Endothelial cell of umbilical vein (primary cell): ENCODE measurements around the gene KCNMA1. TPM values are rescaled to one million over a fixed set of nuclear protein-coding genes. Genes with fewer than 3 reads are reported as not detected.

ENCODE experiments used
- BruUV-seq: library from RNA; stranded (reverse); fragments of 400-500 nt; replicated peaks from 2 replicates; lab custom pipeline; 2021; lab: Mats Ljungman, UMichigan
- CTCF ChIA-PET: fragments of 300-600, 350-600 bp; sonication (Branson Sonifier 250); formaldehyde crosslinking; loops from one replicate; lab custom pipeline; 2021; ENCODE audit warnings: antibody characterized with exemption, inconsistent platforms; lab: Charles Lee
- POLR2A ChIA-PET: fragments of 300-600, 350-600 bp; sonication (Branson Sonifier 250); formaldehyde crosslinking; loops from one replicate; lab custom pipeline; 2021; ENCODE audit warnings: antibody characterized with exemption, inconsistent platforms; lab: Charles Lee
- DNase-seq: peaks from one replicate; pipeline ENCODE4 v3.0.0-alpha.2; 2011; ENCODE audit warnings: low read depth, low spot score
- FAIRE-seq: peaks from 2 replicates; lab custom pipeline; 2011; peaks lifted over from hg19 to GRCh38; lab: Jason Lieb, UNC
- H2AFZ ChIP-seq: 2 replicates; pipeline ENCODE4 v1.6.0; 2012; ENCODE audit warnings: low read depth, low read length, control low read depth, inconsistent platforms
- H3K27ac ChIP-seq: 2 replicates; pipeline ENCODE4 v1.5.1; 2011; ENCODE audit warnings: low read depth, mild to moderate bottlenecking, control low read depth, low read length, moderate library complexity; ENCODE audit not compliant: insufficient read depth
- H3K27me3 ChIP-seq, 2 experiments: 2 replicates each; pipeline versions ENCODE4 v1.6.0 to v1.6.1; 2011; ENCODE audit warnings: low read length in 2 of 2, mixed read lengths in 1 of 2; ENCODE audit not compliant: control insufficient read depth in 2 of 2, insufficient read depth in 2 of 2
- H3K36me3 ChIP-seq, 2 experiments: 2 replicates in 1 of 2; 3 replicates in 1 of 2; pipeline ENCODE4 v1.5.1; 2011; ENCODE audit warnings: low read length in 2 of 2, mild to moderate bottlenecking in 1 of 2, moderate library complexity in 1 of 2; ENCODE audit not compliant: control insufficient read depth in 2 of 2, insufficient read depth in 2 of 2; ENCODE audit errors: extremely low read depth in 1 of 2
- H3K4me1 ChIP-seq: 3 replicates; pipeline ENCODE4 v1.5.1; 2011; ENCODE audit warnings: mild to moderate bottlenecking, low read length; ENCODE audit not compliant: control insufficient read depth, insufficient read depth; ENCODE audit errors: extremely low read depth
- H3K4me2 ChIP-seq: 2 replicates; pipeline ENCODE4 v1.6.1; 2011; ENCODE audit warnings: low read length, control low read depth, mixed read lengths; ENCODE audit not compliant: insufficient read depth
- H3K4me3 ChIP-seq, 3 experiments: fragments of 200-600 bp in 1 of 3; sonication (generic), shearing (Covaris generic) in 1 of 3; replicated peaks in 1 of 3; 2 replicates each; pipeline ENCODE4 v1.5.1; 2011 to 2016; ENCODE audit warnings: control low read depth in 3 of 3, low read length in 3 of 3, mild to moderate bottlenecking in 2 of 3, inconsistent platforms in 1 of 3, low read depth in 1 of 3, moderate library complexity in 1 of 3; ENCODE audit not compliant: insufficient read depth in 1 of 3
- H3K79me2 ChIP-seq: 2 replicates; pipeline ENCODE4 v1.6.0; 2012; ENCODE audit warnings: low read length, inconsistent platforms; ENCODE audit not compliant: control insufficient read depth, insufficient read depth
- H3K9ac ChIP-seq: replicated peaks from 2 replicates; pipeline ENCODE3; 2011; ENCODE audit warnings: low read length, control low read depth; ENCODE audit not compliant: insufficient read depth; ENCODE audit errors: extremely low read depth
- H3K9me1 ChIP-seq: replicated peaks from 3 replicates; pipeline ENCODE4 v1.6.0; 2011; ENCODE audit warnings: mild to moderate bottlenecking, low read length; ENCODE audit not compliant: control insufficient read depth, insufficient read depth; ENCODE audit errors: extremely low read depth
- H3K9me3 ChIP-seq: replicated peaks from 2 replicates; pipeline ENCODE4 v1.5.1; 2012; ENCODE audit warnings: low read length, inconsistent platforms; ENCODE audit not compliant: control insufficient read depth, insufficient read depth
- H4K20me1 ChIP-seq: replicated peaks from 2 replicates; pipeline ENCODE3; 2011; ENCODE audit warnings: mild to moderate bottlenecking, low read length; ENCODE audit not compliant: control insufficient read depth, insufficient read depth; ENCODE audit errors: extremely low read depth
- EZH2 ChIP-seq: IDR thresholded peaks from 2 replicates; pipeline ENCODE4 v1.6.1; 2012; ENCODE audit warnings: borderline replicate concordance, low read depth, mild to moderate bottlenecking, moderate library complexity, low read length, inconsistent platforms; ENCODE audit not compliant: severe bottlenecking
- FOS ChIP-seq: IDR thresholded peaks from 2 replicates; pipeline ENCODE4 v1.6.1; 2011; ENCODE audit warnings: mild to moderate bottlenecking, low read length, moderate library complexity, borderline replicate concordance; ENCODE audit not compliant: insufficient read depth
- GATA2 ChIP-seq: IDR thresholded peaks from 2 replicates; pipeline ENCODE4 v1.7.0; 2011; ENCODE audit warnings: low read depth, mild to moderate bottlenecking, moderate library complexity, mixed read lengths, low read length; ENCODE audit not compliant: insufficient read length, insufficient read depth
- JUN ChIP-seq: IDR thresholded peaks from 2 replicates; pipeline ENCODE4 v1.6.1; 2011; ENCODE audit warnings: borderline replicate concordance, low read depth; ENCODE audit not compliant: insufficient read length, insufficient read depth
- MAX ChIP-seq: IDR thresholded peaks from 2 replicates; pipeline ENCODE4 v1.6.1; 2011; ENCODE audit not compliant: insufficient read depth, insufficient read length
- MYC ChIP-seq: IDR thresholded peaks from one replicate; pipeline ENCODE4 v1.6.1; 2011; ENCODE audit warnings: mild to moderate bottlenecking, low read depth, low read length
- POLR2A ChIP-seq: IDR thresholded peaks from 2 replicates; pipeline ENCODE4 v1.6.1; 2012; ENCODE audit warnings: low read depth, mild to moderate bottlenecking, control low read depth, low read length
- POLR2AphosphoS5 ChIP-seq: IDR thresholded peaks from 2 replicates; pipeline ENCODE4 v1.6.1; 2012; ENCODE audit warnings: low read depth, mild to moderate bottlenecking, control low read depth, low read length, moderate library complexity; ENCODE audit not compliant: insufficient read depth
- dilution Hi-C: fragments of 300-500 bp; cut with MboI; formaldehyde crosslinking; loops from one replicate; pipeline ENCODE4 v1.15.0; 2019; ENCODE audit warnings: low sequenced_read_pairs; ENCODE audit not compliant: extremely low pct_ligation_motif_present
- intact Hi-C: fragments of 100-400 bp; cut with micrococcal nuclease; formaldehyde crosslinking; loops from one replicate; pipeline ENCODE4 v1.10.0; 2022
- polyA plus RNA-seq, 4 experiments: library from polyadenylated mRNA; depleted of rRNA in 3 of 4; stranded (reverse) in 3 of 4; unstranded in 1 of 4; fragments of >200 nt; gene quantifications; 2 replicates each; pipeline versions ENCODE4 v1.2.1 to v1.2.3, GENCODE V29; 2011 to 2012; ENCODE audit warnings: missing spikeins in 1 of 4
- total RNA-seq: library from RNA; stranded (reverse); gene quantifications from 2 replicates; pipeline ENCODE4 v1.2.3, GENCODE V29; 2021
- TF ChIP-seq, protein P1 (sequence below), 2 donors: IDR thresholded peaks; 1 replicate in 1 of 2; 2 replicates in 1 of 2; pipeline ENCODE4 v1.5.1; 2011; ENCODE audit warnings: low read length in 2 of 2, mild to moderate bottlenecking in 2 of 2, moderate library complexity in 2 of 2, control low read depth in 1 of 2, inconsistent platforms in 1 of 2, low read depth in 1 of 2; ENCODE audit not compliant: insufficient read depth in 1 of 2; ENCODE audit errors: extremely low read depth in 1 of 2

Gene KCNMA1
- total and polyA plus RNA-seq, 2 donors (not counting 3 experiments of a cell fraction or from before 2014, with no cell fraction given), result 0.10 to 0.82 TPM

- Histone ChIP-seq H3K9ac (no peak overlapping the region), H3K27me3 (no peaks in the 10 kb centered on the region), H3K9me3 (no peaks in the 10 kb centered on the region), H3K79me2 (no peaks in the 10 kb centered on the region), H3K4me2 (no peak overlapping the region), H3K4me1 (no peaks in the 10 kb centered on the region), H3K36me3 (no peaks in the 10 kb centered on the region), H4K20me1 (no peaks in the 10 kb centered on the region), H3K9me1 (no peaks in the 10 kb centered on the region), H3K27ac (no peak overlapping the region), H2AFZ (no peak overlapping the region), H3K4me3 (no peak overlapping the region)
- intact Hi-C loops, result no loop called here
- ChIA-PET POLR2A (no interaction called here), CTCF (no interaction called here)
- dilution Hi-C loops, result no loop called here
- no peak for FAIRE-seq
- no peak for TF ChIP-seq POLR2AphosphoS5
- no peak for TF ChIP-seq GATA2
- TF ChIP-seq MYC, result no peak
- TF ChIP-seq EZH2, result no peak
- no peak for TF ChIP-seq JUN
- no peak for TF ChIP-seq FOS
- TF ChIP-seq MAX, result no peak
- TF ChIP-seq, protein P1, sequence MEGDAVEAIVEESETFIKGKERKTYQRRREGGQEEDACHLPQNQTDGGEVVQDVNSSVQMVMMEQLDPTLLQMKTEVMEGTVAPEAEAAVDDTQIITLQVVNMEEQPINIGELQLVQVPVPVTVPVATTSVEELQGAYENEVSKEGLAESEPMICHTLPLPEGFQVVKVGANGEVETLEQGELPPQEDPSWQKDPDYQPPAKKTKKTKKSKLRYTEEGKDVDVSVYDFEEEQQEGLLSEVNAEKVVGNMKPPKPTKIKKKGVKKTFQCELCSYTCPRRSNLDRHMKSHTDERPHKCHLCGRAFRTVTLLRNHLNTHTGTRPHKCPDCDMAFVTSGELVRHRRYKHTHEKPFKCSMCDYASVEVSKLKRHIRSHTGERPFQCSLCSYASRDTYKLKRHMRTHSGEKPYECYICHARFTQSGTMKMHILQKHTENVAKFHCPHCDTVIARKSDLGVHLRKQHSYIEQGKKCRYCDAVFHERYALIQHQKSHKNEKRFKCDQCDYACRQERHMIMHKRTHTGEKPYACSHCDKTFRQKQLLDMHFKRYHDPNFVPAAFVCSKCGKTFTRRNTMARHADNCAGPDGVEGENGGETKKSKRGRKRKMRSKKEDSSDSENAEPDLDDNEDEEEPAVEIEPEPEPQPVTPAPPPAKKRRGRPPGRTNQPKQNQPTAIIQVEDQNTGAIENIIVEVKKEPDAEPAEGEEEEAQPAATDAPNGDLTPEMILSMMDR (IDR thresholded peaks at IDR 0.05; ENCODE audit: extremely low read depth in 1 of 2, insufficient read depth in 1 of 2, low read depth in 1 of 2, low read length in 2 of 2), result no peak
- no peak for TF ChIP-seq POLR2A
- DNase-seq, result no peak
- BruUV-seq, result no TSS peak
Measured at GRCh38 chr10:77034795-77035194, 602.8 kb downstream of the KCNMA1 start.
